ENCODE results near the gene EMB.
"Not testable (repeated sequence)": the region's sequence is repeated elsewhere in the genome, so short reads cannot be mapped to it uniquely, and the experiment has no call there.

EMB gene

GRCh38 chr5:50447941-50448340, 6.9 kb upstream of the EMB start:
- TF ChIP-seq, protein P1, sequence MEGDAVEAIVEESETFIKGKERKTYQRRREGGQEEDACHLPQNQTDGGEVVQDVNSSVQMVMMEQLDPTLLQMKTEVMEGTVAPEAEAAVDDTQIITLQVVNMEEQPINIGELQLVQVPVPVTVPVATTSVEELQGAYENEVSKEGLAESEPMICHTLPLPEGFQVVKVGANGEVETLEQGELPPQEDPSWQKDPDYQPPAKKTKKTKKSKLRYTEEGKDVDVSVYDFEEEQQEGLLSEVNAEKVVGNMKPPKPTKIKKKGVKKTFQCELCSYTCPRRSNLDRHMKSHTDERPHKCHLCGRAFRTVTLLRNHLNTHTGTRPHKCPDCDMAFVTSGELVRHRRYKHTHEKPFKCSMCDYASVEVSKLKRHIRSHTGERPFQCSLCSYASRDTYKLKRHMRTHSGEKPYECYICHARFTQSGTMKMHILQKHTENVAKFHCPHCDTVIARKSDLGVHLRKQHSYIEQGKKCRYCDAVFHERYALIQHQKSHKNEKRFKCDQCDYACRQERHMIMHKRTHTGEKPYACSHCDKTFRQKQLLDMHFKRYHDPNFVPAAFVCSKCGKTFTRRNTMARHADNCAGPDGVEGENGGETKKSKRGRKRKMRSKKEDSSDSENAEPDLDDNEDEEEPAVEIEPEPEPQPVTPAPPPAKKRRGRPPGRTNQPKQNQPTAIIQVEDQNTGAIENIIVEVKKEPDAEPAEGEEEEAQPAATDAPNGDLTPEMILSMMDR (IDR thresholded peaks at IDR 0.05), result no peak
- Histone ChIP-seq H3K27ac (no peak overlapping the region), H3K27me3 (no peaks in the 10 kb centered on the region), H3K9me3 (no peaks in the 10 kb centered on the region), H3K36me3 (no peaks in the 10 kb centered on the region), H3K4me1 (no peaks in the 10 kb centered on the region), H3K4me3 (no peak overlapping the region)
- DNase-seq, result no peak
- intact Hi-C loops (cut with DNase I; ENCODE audit: low total_unique reads), result no loop called here

- no peaks in the 10 kb centered on the region for H3K36me3 ChIP-seq
- no peaks in the 10 kb centered on the region for H3K9me3 ChIP-seq
- intact Hi-C loops (cut with DNase I; ENCODE audit: low total_unique reads), result no loop called here
- TF ChIP-seq, protein P1 (IDR thresholded peaks at IDR 0.05), result no peak
- no peaks in the 10 kb centered on the region for H3K27me3 ChIP-seq
- DNase-seq, result no peak
- no peaks in the 10 kb centered on the region for H3K4me1 ChIP-seq
- no peak overlapping the region for H3K4me3 ChIP-seq
- H3K27ac ChIP-seq, result no peak overlapping the region
Measured at GRCh38 chr5:50447228-50447627, 6.1 kb upstream of the EMB start.

DNA sequence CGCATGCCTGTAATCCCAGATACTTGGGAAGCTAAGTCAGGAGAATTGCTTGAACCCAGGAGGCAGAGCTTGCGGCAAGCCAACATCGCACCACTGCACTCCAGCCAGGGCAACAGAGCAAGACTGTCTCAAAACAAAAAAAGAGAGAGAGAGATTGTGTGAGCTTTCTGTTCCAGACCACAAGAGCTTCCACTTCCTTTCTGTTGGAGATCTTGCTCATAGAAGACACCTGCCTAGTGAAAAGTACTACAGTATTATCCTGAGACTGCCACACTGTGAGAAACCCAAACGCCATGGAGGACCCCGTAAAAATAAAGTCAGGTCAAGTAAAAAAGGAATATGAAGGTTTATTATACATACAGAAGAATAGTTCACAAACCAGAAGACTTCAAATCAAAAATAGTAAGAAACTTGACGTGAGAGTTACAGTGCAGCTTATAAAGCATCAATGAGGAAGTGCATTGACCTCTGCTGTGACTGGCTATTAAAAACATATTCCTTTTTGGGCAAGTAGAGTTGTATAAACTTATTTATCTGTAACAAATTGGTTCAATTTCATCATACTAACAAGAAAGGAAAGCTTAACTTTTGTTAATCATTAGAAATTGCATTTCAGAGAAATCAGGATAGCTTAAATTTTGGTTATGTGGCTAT, 4.3 kb upstream of the EMB start:
- intact Hi-C loops (cut with DNase I; ENCODE audit: low total_unique reads), result no loop called here
- DNase-seq, result no peak
- H3K27ac ChIP-seq, result no peak overlapping the region

GRCh38 chr5:50442559-50443539, 1.8 kb upstream of the EMB start:
- H3K4me3 ChIP-seq; DNase-seq; H3K36me3 ChIP-seq; H3K27ac ChIP-seq; intact Hi-C loops (cut with DNase I; ENCODE audit: low total_unique reads); H3K27me3 ChIP-seq; H3K9me3 ChIP-seq: not testable (repeated sequence)
- peaks cover 0 to 12% (median 6%) of the 10 kb centered on the region in 4 donors for H3K4me1 ChIP-seq

More for the DNA sequence above, 4.3 kb upstream of the EMB start:
- Histone ChIP-seq H3K4me3 (no peak overlapping the region), H3K36me3 (no peaks in the 10 kb centered on the region), H3K9me3 (no peaks in the 10 kb centered on the region), H3K4me1 (peaks cover 0 to 12% (median 6%) of the 10 kb centered on the region in 4 donors), H3K27me3 (peaks cover 0 to 6% of the 10 kb centered on the region in 2 donors)
- TF ChIP-seq, protein P1 (IDR thresholded peaks at IDR 0.05), result no peak

DNA sequence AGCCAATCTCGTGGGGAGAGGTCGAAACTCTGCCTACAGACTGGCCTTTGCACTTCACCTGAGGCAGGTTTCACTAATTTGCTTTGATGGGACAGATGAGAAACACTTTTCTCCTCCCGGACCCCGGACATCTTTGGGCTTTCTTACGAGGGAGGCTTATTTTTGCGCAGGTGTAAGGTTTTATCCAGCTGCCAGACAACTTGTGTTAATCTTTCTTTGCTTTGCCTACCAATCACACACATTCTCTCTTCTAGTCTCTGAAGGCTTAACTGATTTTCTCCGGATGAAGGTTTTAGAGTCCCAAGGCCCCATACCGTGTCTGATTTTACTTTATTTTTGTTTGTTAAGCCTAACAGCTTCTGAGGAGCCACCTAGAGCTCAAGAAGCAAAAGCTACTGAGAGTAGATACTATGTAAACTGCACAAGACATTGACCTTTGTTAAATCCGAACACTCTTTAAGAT, 436 bp upstream of the EMB start:
- no peaks in the 10 kb centered on the region for H3K36me3 ChIP-seq
- H3K4me3 ChIP-seq, result peak overlapping the region; percentile 50 to 59
- no peak for DNase-seq
- no peaks in the 10 kb centered on the region for H3K9me3 ChIP-seq
- H3K27ac ChIP-seq, result no peak overlapping the region
- peaks cover 0 to 12% (median 6%) of the 10 kb centered on the region in 4 donors for H3K4me1 ChIP-seq
- TF ChIP-seq, protein P1 (IDR thresholded peaks at IDR 0.05), result no peak
- H3K27me3 ChIP-seq, result peaks cover 0 to 8% of the 10 kb centered on the region in 2 donors
- intact Hi-C loops (cut with DNase I; ENCODE audit: low total_unique reads), result no loop called here

GRCh38 chr5:50439221-50439620, 1.9 kb downstream of the EMB start:
- TF ChIP-seq, protein P1 (IDR thresholded peaks at IDR 0.05), result no peak
- H3K4me3 ChIP-seq, result no peak overlapping the region
- no peak overlapping the region for H3K27ac ChIP-seq
- peaks cover 0 to 8% of the 10 kb centered on the region in 2 donors for H3K27me3 ChIP-seq
- intact Hi-C loops (cut with DNase I; ENCODE audit: low total_unique reads), result no loop called here
- H3K36me3 ChIP-seq, result no peaks in the 10 kb centered on the region
- peaks cover 0 to 12% (median 6%) of the 10 kb centered on the region in 4 donors for H3K4me1 ChIP-seq
- DNase-seq, result no peak
- H3K9me3 ChIP-seq, result no peaks in the 10 kb centered on the region

DNA sequence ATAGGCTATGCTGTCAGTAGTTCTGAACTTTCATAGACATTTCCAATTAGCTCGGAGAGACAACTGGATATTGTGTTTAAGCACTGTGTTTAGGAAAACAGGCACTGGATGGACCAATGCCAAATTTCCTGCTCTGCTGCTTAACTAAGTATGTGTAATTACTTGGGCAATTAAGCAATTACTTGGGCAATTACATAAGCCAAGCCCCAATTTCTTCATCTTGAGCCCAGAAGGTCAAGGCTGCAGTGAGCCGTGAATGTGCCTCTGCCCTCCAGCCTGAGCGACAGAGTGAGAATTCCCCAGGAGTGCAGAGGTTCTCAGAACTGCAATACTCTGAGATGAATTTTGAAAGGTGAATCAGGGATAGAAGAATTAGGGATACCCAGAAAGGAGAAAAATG, 3.0 kb downstream of the EMB start:
- H3K36me3 ChIP-seq; H3K9me3 ChIP-seq; DNase-seq; intact Hi-C loops (cut with DNase I; ENCODE audit: low total_unique reads); H3K4me3 ChIP-seq; H3K27ac ChIP-seq; H3K27me3 ChIP-seq: not testable (repeated sequence)
- peaks cover 0 to 12% (median 6%) of the 10 kb centered on the region in 4 donors for H3K4me1 ChIP-seq
